Stimulated activated effector memory CD8-positive, alpha-beta T cell treated with anti-CD3 and anti-CD28 coated beads, Interleukin-12 subunit alpha, Interleukin-12 subunit beta, amount 100 ng/mL, for 72 hours (primary cell): ENCODE data around the gene FAM83G.
"Not testable (repeated sequence)": the region's sequence is repeated elsewhere in the genome, so short reads cannot be mapped to it uniquely, and the experiment has no call there.

Experiments used
- ATAC-seq: fragments of 150-1000 bp; cut with Tn5 transposase; 2 replicates; pipeline ENCODE4 v1.10.0; 2021
- DNase-seq, 2 donors: peaks; one replicate each; pipeline ENCODE4 v3.0.0; 2021 to 2022; ENCODE audit warnings: low spot score in 2 of 2
- H3K27ac Mint-ChIP-seq: one replicate; pipeline ENCODE4 v1.8.0; 2022; ENCODE audit warnings: mild to moderate bottlenecking, mixed read lengths
- H3K36me3 Mint-ChIP-seq: one replicate; pipeline ENCODE4 v1.8.0; 2022; ENCODE audit warnings: mild to moderate bottlenecking, mixed read lengths
- H3K4me1 Mint-ChIP-seq: one replicate; pipeline ENCODE4 v1.8.0; 2022; ENCODE audit warnings: mixed read lengths
- H3K4me3 Mint-ChIP-seq: one replicate; pipeline ENCODE4 v1.8.0; 2022; ENCODE audit warnings: mild to moderate bottlenecking, mixed read lengths
- H3K9me3 Mint-ChIP-seq: one replicate; pipeline ENCODE4 v1.8.0; 2022; ENCODE audit warnings: mixed read lengths

The FAM83G gene

GRCh38 chr17:18950944-18951905, 53.3 kb downstream of the FAM83G start:
- H3K4me1 Mint-ChIP-seq = peaks cover 17% of the 10 kb centered on the region
- H3K9me3 Mint-ChIP-seq = no peaks in the 10 kb centered on the region
- ATAC-seq = no peak
- H3K27ac Mint-ChIP-seq = no peak overlapping the region
- H3K36me3 Mint-ChIP-seq = no peaks in the 10 kb centered on the region
- H3K4me3 Mint-ChIP-seq = no peak overlapping the region
- no peak for DNase-seq

DNA sequence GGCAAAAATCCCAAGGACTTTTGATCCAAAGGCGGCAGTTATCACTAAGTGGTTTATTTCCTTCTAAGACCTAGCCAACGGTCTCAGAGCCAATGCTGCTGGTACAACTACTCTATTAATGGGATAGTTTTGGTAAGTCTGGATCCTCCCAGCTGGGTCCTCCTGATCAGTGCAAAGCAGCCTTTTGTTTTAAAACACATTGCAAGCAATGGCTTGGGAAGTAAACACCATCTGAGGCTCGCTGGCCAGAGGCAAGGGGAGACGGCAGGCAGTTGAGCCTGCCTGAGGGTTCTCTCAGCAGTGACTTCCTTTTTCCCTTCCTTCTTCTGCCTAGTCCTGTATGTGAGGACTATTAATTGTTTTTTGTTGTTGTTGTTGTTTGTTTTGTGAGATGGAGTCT, 54.2 kb downstream of the FAM83G start:
- Mint-ChIP-seq H3K9me3 (no peaks in the 10 kb centered on the region), H3K4me1 (peaks cover 13% of the 10 kb centered on the region), H3K27ac (no peak overlapping the region)

DNA sequence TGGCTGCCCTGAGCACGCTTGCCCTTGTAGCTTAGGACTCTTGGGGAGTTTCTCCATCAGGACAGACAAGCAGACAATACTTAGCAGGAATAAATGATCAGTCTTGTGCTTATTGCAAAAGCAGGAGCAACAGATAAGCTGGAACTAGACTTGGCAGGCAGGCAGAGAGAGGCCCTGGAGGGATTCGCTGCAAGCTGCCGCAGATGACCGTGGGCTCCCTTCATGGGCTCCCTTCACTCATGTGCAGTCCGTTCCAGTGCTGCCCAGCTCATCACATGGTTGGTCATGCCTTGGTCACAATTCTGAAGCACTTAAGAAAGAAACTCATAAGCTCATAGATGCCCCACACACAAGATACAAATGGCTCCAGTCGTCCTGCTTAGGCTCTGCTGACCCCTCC, 55.0 kb downstream of the FAM83G start:
- Mint-ChIP-seq H3K4me1 (peaks cover 8% of the 10 kb centered on the region), H3K36me3 (no peaks in the 10 kb centered on the region), H3K4me3 (no peak overlapping the region), H3K9me3 (no peaks in the 10 kb centered on the region), H3K27ac (no peak overlapping the region)
- DNase-seq (no peak), ATAC-seq (no peak)

More for the DNA sequence above, 54.2 kb downstream of the FAM83G start:
- no peak for ATAC-seq
- no peak for DNase-seq
- no peaks in the 10 kb centered on the region for H3K36me3 Mint-ChIP-seq
- no peak overlapping the region for H3K4me3 Mint-ChIP-seq

DNA sequence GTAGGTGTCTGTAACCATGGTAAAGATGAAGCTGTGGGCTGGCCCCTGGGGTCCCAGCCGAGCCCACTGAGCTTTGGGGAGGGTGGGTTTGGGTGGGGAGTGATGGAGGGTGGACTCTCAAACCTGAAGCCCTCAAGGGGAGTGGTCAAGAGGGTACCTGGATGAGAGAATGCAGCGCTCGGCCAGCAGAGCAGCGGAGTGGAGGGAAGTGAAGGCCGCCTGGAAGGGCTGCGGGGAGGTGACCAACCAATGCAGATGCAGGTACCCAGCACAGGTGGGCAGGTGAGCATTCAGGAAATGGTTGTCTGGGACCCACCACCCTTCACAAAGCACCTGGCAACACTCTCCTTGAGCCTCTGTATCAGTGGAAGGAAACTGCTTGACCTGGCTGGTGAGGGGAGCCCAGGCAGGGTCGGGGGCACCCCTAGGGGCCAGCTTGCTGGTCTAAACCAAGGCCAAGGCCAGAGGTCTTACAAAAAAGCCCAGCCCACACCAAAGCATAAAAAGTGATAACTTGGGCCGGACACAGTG, 56.0 kb downstream of the FAM83G start:
- DNase-seq (no peak), ATAC-seq (no peak)
- no peak overlapping the region for H3K27ac Mint-ChIP-seq
- H3K4me1 Mint-ChIP-seq = no peaks in the 10 kb centered on the region
- H3K4me3 Mint-ChIP-seq = no peak overlapping the region
- no peaks in the 10 kb centered on the region for H3K9me3 Mint-ChIP-seq
- H3K36me3 Mint-ChIP-seq = no peaks in the 10 kb centered on the region

GRCh38 chr17:18947866-18948265, 56.7 kb downstream of the FAM83G start:
- ATAC-seq = no peak
- no peak overlapping the region for H3K27ac Mint-ChIP-seq
- no peak overlapping the region for H3K4me3 Mint-ChIP-seq
- no peaks in the 10 kb centered on the region for H3K4me1 Mint-ChIP-seq
- H3K9me3 Mint-ChIP-seq = no peaks in the 10 kb centered on the region
- H3K36me3 Mint-ChIP-seq = no peaks in the 10 kb centered on the region
- DNase-seq = no peak

DNA sequence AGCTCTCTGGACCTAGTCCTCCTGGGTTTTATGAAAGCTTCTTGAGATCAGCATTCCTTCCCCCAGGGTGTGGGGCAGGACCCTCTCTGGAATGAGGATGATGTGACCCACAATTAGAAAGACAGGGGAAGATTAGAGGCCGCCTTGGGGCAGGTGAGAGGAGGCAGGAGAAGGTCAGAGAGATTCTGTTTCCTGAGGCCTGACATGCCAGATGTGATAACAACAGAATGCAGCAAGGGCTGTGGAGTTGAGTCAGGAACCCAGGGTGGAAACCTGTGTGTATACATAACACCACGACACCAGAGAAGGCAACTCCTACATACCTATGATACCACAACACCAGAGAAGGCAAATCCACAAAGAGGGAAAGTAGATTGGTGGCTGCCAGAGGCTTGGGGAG, 58.0 kb downstream of the FAM83G start:
- DNase-seq (no peak), ATAC-seq (no peak)
- Mint-ChIP-seq H3K9me3 (no peaks in the 10 kb centered on the region), H3K4me1 (no peaks in the 10 kb centered on the region), H3K36me3 (no peaks in the 10 kb centered on the region), H3K4me3 (no peak overlapping the region), H3K27ac (no peak overlapping the region)

- ATAC-seq = no peak
- DNase-seq = no peak
- Mint-ChIP-seq H3K4me1 (no peaks in the 10 kb centered on the region), H3K27ac (no peak overlapping the region), H3K36me3 (no peaks in the 10 kb centered on the region), H3K9me3 (no peaks in the 10 kb centered on the region), H3K4me3 (no peak overlapping the region)
Measured at GRCh38 chr17:18944646-18945045, 59.9 kb downstream of the FAM83G start.

GRCh38 chr17:18938692-18939023, 65.9 kb downstream of the FAM83G start:
- ATAC-seq (no peak), DNase-seq (no peak)
- no peaks in the 10 kb centered on the region for H3K36me3 Mint-ChIP-seq
- H3K27ac Mint-ChIP-seq = no peak overlapping the region
- peaks cover 3% of the 10 kb centered on the region for H3K4me1 Mint-ChIP-seq
- H3K9me3 Mint-ChIP-seq = no peaks in the 10 kb centered on the region
- no peak overlapping the region for H3K4me3 Mint-ChIP-seq

- no peak overlapping the region for H3K27ac Mint-ChIP-seq
- no peaks in the 10 kb centered on the region for H3K9me3 Mint-ChIP-seq
- H3K4me1 Mint-ChIP-seq = peaks cover 8% of the 10 kb centered on the region
- DNase-seq (no peak), ATAC-seq (no peak)
- H3K36me3 Mint-ChIP-seq = no peaks in the 10 kb centered on the region
- H3K4me3 Mint-ChIP-seq = no peak overlapping the region
Measured at GRCh38 chr17:18937981-18938691, 66.4 kb downstream of the FAM83G start.

DNA sequence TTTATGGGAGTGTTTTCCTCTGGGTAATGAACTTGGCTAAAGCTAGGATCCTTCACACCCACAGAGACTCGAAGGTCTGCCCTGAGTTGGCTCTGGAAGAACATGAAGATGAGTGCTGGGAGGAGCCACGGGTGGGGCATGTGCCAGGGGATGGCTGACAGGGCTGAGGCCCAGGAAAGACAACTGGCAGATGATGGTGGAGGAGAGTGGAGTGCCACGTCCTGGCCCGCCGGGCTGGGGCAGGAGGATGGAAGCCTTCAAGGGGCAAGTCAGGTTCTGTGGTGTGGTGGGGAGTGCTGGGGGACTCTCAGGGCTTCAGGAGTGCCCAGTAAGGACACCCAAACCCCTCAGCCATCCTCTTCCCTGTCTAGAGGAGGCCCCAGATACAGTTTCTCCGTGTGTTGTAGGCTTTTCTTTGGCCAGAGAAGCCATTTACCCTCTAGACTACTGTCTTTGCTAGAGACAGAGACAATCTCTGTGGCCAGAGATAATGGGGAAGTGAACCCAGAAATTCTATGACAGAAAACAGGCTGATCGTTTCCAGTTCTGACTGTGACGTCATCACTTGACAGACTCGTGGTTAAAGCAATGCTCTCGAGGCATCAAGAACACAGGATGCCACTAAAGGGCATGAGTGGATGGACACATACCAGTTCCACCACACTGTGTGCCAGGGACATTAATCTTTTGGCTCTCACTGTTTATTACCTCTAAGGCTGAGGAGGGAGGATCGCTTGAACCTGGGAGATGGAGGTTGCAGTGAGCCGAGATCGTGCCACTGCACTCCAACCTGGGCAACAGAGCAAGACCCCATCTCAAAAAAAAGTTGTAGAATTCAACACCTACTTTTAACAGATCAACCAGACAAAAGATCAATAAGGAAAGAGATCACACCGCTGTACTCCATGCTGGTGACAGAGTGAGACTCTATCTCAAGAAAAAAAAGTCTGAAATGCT, 71.2 kb downstream of the FAM83G start:
- peak; percentile 49 for ATAC-seq
- H3K36me3 Mint-ChIP-seq = peaks cover 45% of the 10 kb centered on the region
- H3K4me3 Mint-ChIP-seq = no peak overlapping the region
- no peaks in the 10 kb centered on the region for H3K9me3 Mint-ChIP-seq
- DNase-seq = no peak
- peak overlapping the region; percentile 45 for H3K27ac Mint-ChIP-seq
- H3K4me1 Mint-ChIP-seq = peaks cover 20% of the 10 kb centered on the region

GRCh38 chr17:18932360-18933055, 72.1 kb downstream of the FAM83G start:
- Mint-ChIP-seq H3K9me3 (no peaks in the 10 kb centered on the region), H3K4me3 (no peak overlapping the region), H3K27ac (peak overlapping the region; percentile 45), H3K36me3 (peaks cover 52% of the 10 kb centered on the region), H3K4me1 (peaks cover 20% of the 10 kb centered on the region)
- no peak for DNase-seq
- ATAC-seq = peak; percentile 71

GRCh38 chr17:18928628-18929125, 75.9 kb downstream of the FAM83G start:
- ATAC-seq = no peak
- no peaks in the 10 kb centered on the region for H3K9me3 Mint-ChIP-seq
- no peak overlapping the region for H3K4me3 Mint-ChIP-seq
- H3K4me1 Mint-ChIP-seq = peaks cover 18% of the 10 kb centered on the region
- H3K27ac Mint-ChIP-seq = no peak overlapping the region
- H3K36me3 Mint-ChIP-seq = peaks cover 74% of the 10 kb centered on the region
- no peak for DNase-seq

- Mint-ChIP-seq H3K9me3 (no peaks in the 10 kb centered on the region), H3K4me3 (no peak overlapping the region), H3K27ac (no peak overlapping the region), H3K4me1 (peaks cover 20% of the 10 kb centered on the region), H3K36me3 (peaks cover 53% of the 10 kb centered on the region)
- DNase-seq (no peak), ATAC-seq (no peak)
Measured at GRCh38 chr17:18925187-18925586, 79.4 kb downstream of the FAM83G start.

DNA sequence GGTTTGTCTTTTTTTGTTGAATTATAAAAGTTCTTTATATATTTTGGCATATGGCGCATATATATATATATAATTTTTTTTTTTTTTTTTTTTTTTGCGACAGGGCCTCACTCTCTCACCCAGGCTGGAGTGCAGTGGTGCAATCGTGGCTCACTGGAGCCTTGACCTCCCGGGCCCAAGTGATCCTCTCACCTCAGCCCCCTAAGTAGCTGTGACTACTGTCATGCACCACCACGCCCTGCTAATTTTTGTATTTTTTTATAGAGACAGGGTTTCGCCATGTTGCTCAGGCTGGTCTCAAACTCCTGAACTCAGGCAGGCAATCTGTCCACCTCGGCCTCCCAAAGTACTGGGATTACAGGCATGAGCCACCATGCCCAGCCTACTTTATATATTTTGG, 82.0 kb downstream of the FAM83G start:
- peaks cover 55% of the 10 kb centered on the region for H3K36me3 Mint-ChIP-seq
- DNase-seq = not testable (repeated sequence)

More for the DNA sequence above, 82.0 kb downstream of the FAM83G start:
- not testable (repeated sequence) for H3K27ac Mint-ChIP-seq, ATAC-seq, H3K9me3 Mint-ChIP-seq
- peak overlapping the region; percentile 49 for H3K4me3 Mint-ChIP-seq
- peaks cover 41% of the 10 kb centered on the region for H3K4me1 Mint-ChIP-seq
